SK-N-SH (cell line): ENCODE results near the gene TMEM98.
"Not testable (repeated sequence)": the region's sequence is repeated elsewhere in the genome, so short reads cannot be mapped to it uniquely, and the experiment has no call there.

ENCODE experiments used
- GATA2 ChIP-seq: sonication (generic); formaldehyde crosslinking; IDR thresholded peaks from 2 replicates; pipeline ENCODE4 v1.5.0; 2020; ENCODE audit warnings: mild to moderate bottlenecking, missing genetic modification reagents
- RAD21 ChIP-seq: IDR thresholded peaks from 2 replicates; pipeline ENCODE4 v1.6.1; 2012; ENCODE audit warnings: mild to moderate bottlenecking, low read length

- not testable (repeated sequence) for TF ChIP-seq GATA2 (CRISPR knock-in tag); RAD21
Measured at GRCh38 chr17:32919876-32920275, 8.1 kb upstream of the TMEM98 start.
